HEK293 (cell line): Measurements from ENCODE around the gene GMPR2.

Source experiments
- CTCF ChIA-PET: fragments of 350-600 bp; formaldehyde crosslinking; extraction: SDS; loops from one replicate; lab custom pipeline; 2021; ENCODE audit warnings: antibody characterized with exemption; lab: Yijun Ruan, JAX
- POLR2A ChIA-PET: fragments of 300-600 bp; formaldehyde crosslinking; extraction: SDS; loops from one replicate; lab custom pipeline; 2020; ENCODE audit warnings: antibody characterized with exemption, inconsistent platforms; lab: Yijun Ruan, JAX
- H3K27ac ChIP-seq: fragments of 200-500 bp; sonication (Bioruptor generic); 2 replicates; pipeline ENCODE4 v1.5.1; 2014; ENCODE audit warnings: low read depth, low read length, control low read depth, inconsistent platforms; ENCODE audit errors: extremely low read depth
- H3K36me3 ChIP-seq, 2 experiments: fragments of 200-500 bp in 1 of 2; sonication (Bioruptor generic) in 1 of 2; 1 replicate in 1 of 2; 2 replicates in 1 of 2; pipeline ENCODE4 v1.5.1; 2014 to 2017; ENCODE audit warnings: inconsistent platforms in 2 of 2, low read length in 2 of 2; ENCODE audit not compliant: control insufficient read depth in 2 of 2, insufficient read depth in 1 of 2
- H3K4me1 ChIP-seq: fragments of 200-500 bp; sonication (Bioruptor generic); 2 replicates; pipeline ENCODE4 v1.5.1; 2014; ENCODE audit warnings: mild to moderate bottlenecking, low read length, inconsistent platforms; ENCODE audit not compliant: control insufficient read depth, insufficient read depth
- H3K4me3 ChIP-seq: 2 replicates; pipeline ENCODE4 v1.5.1; 2011; ENCODE audit warnings: low read depth, mild to moderate bottlenecking, control low read depth, low read length, moderate library complexity
- H3K9me3 ChIP-seq: fragments of 200-500 bp; sonication (Bioruptor generic); 2 replicates; pipeline ENCODE4 v1.5.1; 2014; ENCODE audit warnings: low read depth, low read length, inconsistent platforms; ENCODE audit not compliant: control insufficient read depth, insufficient read depth
- HOXA7 ChIP-seq: sonication (generic); formaldehyde crosslinking; IDR thresholded peaks from 2 replicates; pipeline ENCODE4 v1.8.1; 2022; ENCODE audit warnings: missing genetic modification reagents, borderline replicate concordance
- MZF1 ChIP-seq: fragments of 450-650 bp; formaldehyde crosslinking; IDR thresholded peaks from 2 replicates; pipeline ENCODE4 v1.5.1; 2017; ENCODE audit warnings: missing biosample characterization, missing genetic modification characterization, borderline replicate concordance
- OSR2 ChIP-seq: fragments of 450-650 bp; formaldehyde crosslinking; IDR thresholded peaks from 2 replicates; pipeline ENCODE4 v1.5.1; 2016; ENCODE audit warnings: missing biosample characterization, missing genetic modification characterization
- REPIN1 ChIP-seq: fragments of 450-650 bp; formaldehyde crosslinking; IDR thresholded peaks from 2 replicates; pipeline ENCODE4 v1.5.1; 2017; ENCODE audit warnings: missing biosample characterization, missing genetic modification characterization, low read depth
- SALL2 ChIP-seq: fragments of 450-650 bp; formaldehyde crosslinking; IDR thresholded peaks from 2 replicates; pipeline ENCODE4 v1.5.0; 2017; ENCODE audit warnings: missing biosample characterization, mild to moderate bottlenecking, missing genetic modification characterization, borderline replicate concordance
- ZBTB44 ChIP-seq: fragments of 450-650 bp; IDR thresholded peaks from 2 replicates; pipeline ENCODE4 v1.5.1; 2018; ENCODE audit warnings: missing biosample characterization, mild to moderate bottlenecking, missing genetic modification characterization
- ZNF10 ChIP-seq: fragments of 450-650 bp; formaldehyde crosslinking; IDR thresholded peaks from 2 replicates; pipeline ENCODE4 v1.5.1; 2017; ENCODE audit warnings: missing biosample characterization, missing genetic modification characterization
- ZNF146 ChIP-seq: fragments of 450-650 bp; formaldehyde crosslinking; IDR thresholded peaks from 2 replicates; pipeline ENCODE4 v1.5.1; 2016; ENCODE audit warnings: missing biosample characterization, missing genetic modification characterization
- ZNF18 ChIP-seq: fragments of 450-650 bp; formaldehyde crosslinking; IDR thresholded peaks from 2 replicates; pipeline ENCODE4 v1.5.1; 2016; ENCODE audit warnings: missing biosample characterization, missing genetic modification characterization
- ZNF274 ChIP-seq, 2 experiments: fragments of 200-500 bp in 1 of 2; fragments of 450-650 bp in 1 of 2; sonication (Bioruptor generic) in 1 of 2; formaldehyde crosslinking in 1 of 2; IDR thresholded peaks; 2 replicates each; pipeline versions ENCODE4 v1.5.1 to v1.6.1; 2014 to 2016; ENCODE audit warnings: borderline replicate concordance in 1 of 2, inconsistent platforms in 1 of 2, low read length in 1 of 2, missing biosample characterization in 1 of 2, missing genetic modification characterization in 1 of 2
- ZNF280C ChIP-seq: fragments of 450-650 bp; formaldehyde crosslinking; IDR thresholded peaks from 2 replicates; pipeline ENCODE4 v1.5.1; 2016; ENCODE audit warnings: missing biosample characterization, missing genetic modification characterization
- ZNF311 ChIP-seq: fragments of 450-650 bp; formaldehyde crosslinking; IDR thresholded peaks from 2 replicates; pipeline ENCODE4 v1.5.1; 2017; ENCODE audit warnings: missing biosample characterization, missing genetic modification characterization, borderline replicate concordance
- ZNF366 ChIP-seq: fragments of 450-650 bp; formaldehyde crosslinking; conservative IDR thresholded peaks from 2 replicates; pipeline ENCODE4 v1.5.1; 2016; ENCODE audit warnings: missing biosample characterization, missing genetic modification characterization
- ZNF391 ChIP-seq: fragments of 450-650 bp; formaldehyde crosslinking; IDR thresholded peaks from 2 replicates; pipeline ENCODE4 v1.5.1; 2016; ENCODE audit warnings: low read depth, missing biosample characterization, missing genetic modification characterization, borderline replicate concordance
- ZNF473 ChIP-seq: fragments of 450-650 bp; formaldehyde crosslinking; IDR thresholded peaks from 2 replicates; pipeline ENCODE4 v1.5.1; 2017; ENCODE audit warnings: missing biosample characterization, missing genetic modification characterization
- ZNF558 ChIP-seq: fragments of 450-650 bp; formaldehyde crosslinking; IDR thresholded peaks from 2 replicates; pipeline ENCODE4 v1.5.1; 2016; ENCODE audit warnings: missing biosample characterization, missing genetic modification characterization
- ZNF596 ChIP-seq: fragments of 450-650 bp; IDR thresholded peaks from 2 replicates; pipeline ENCODE4 v1.5.0; 2018; ENCODE audit warnings: missing biosample characterization, mild to moderate bottlenecking, missing genetic modification characterization, moderate library complexity
- ZNF677 ChIP-seq: fragments of 450-650 bp; IDR thresholded peaks from 2 replicates; pipeline ENCODE4 v1.5.0; 2018; ENCODE audit warnings: missing biosample characterization, mild to moderate bottlenecking, missing genetic modification characterization, moderate library complexity
- ZNF707 ChIP-seq: fragments of 450-650 bp; formaldehyde crosslinking; IDR thresholded peaks from 2 replicates; pipeline ENCODE4 v1.5.1; 2016; ENCODE audit warnings: missing biosample characterization, missing genetic modification characterization
- ZSCAN4 ChIP-seq: fragments of 450-650 bp; formaldehyde crosslinking; IDR thresholded peaks from 2 replicates; pipeline ENCODE4 v1.5.1; 2017; ENCODE audit warnings: missing biosample characterization, missing genetic modification characterization
- TF ChIP-seq, protein P1 (sequence below): fragments of 450-650 bp; formaldehyde crosslinking; IDR thresholded peaks from 2 replicates; pipeline ENCODE4 v1.5.1; 2016; ENCODE audit warnings: missing biosample characterization, missing genetic modification characterization
- TF ChIP-seq, protein P2 (sequence below): fragments of 450-650 bp; formaldehyde crosslinking; IDR thresholded peaks from 2 replicates; pipeline ENCODE4 v1.5.1; 2016; ENCODE audit warnings: missing biosample characterization, missing genetic modification characterization

Gene GMPR2

GRCh38 chr14:24258119-24258518 lies 25.4 kb downstream of the GMPR2 start:
- TF ChIP-seq ZNF391 (tag by site-specific recombination) (no peak), ZNF18 (tag by site-specific recombination) (no peak), ZNF10 (tag by site-specific recombination) (no peak), ZNF677 (tag by site-specific recombination) (no peak), ZNF280C (tag by site-specific recombination) (no peak), ZNF311 (no peak), ZSCAN4 (tag by site-specific recombination) (no peak), MZF1 (no peak), ZNF274 (IDR thresholded peaks at IDR 0.05; ENCODE audit: low read length) (no peak), ZNF274 (tag by site-specific recombination; IDR thresholded peaks at IDR 0.05; ENCODE audit: borderline replicate concordance) (no peak), ZNF558 (tag by site-specific recombination) (no peak)
- TF ChIP-seq, protein P1, sequence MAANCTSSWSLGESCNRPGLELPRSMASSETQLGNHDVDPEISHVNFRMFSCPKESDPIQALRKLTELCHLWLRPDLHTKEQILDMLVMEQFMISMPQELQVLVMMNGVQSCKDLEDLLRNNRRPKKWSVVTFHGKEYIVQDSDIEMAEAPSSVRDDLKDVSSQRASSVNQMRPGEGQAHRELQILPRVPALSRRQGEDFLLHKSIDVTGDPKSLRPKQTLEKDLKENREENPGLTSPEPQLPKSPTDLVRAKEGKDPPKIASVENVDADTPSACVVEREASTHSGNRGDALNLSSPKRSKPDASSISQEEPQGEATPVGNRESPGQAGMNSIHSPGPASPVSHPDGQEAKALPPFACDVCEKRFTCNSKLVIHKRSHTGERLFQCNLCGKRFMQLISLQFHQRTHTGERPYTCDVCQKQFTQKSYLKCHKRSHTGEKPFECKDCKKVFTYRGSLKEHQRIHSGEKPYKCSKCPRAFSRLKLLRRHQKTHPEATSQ: no peak
- Histone ChIP-seq H3K36me3 (peaks cover 0 to 15% of the 10 kb centered on the region in 2 experiments; a peak in 2 of 3 replicates), H3K27ac (no peak overlapping the region), H3K4me1 (no peaks in the 10 kb centered on the region), H3K4me3 (no peak overlapping the region), H3K9me3 (no peaks in the 10 kb centered on the region)
- ChIA-PET CTCF (interaction anchor here (1.6 kb wide), 1 partner anchor 13 kb away, joined by 3 read pairs; the partner anchor contains the start of gene RABGGTA), POLR2A (interaction anchor here (0.7 kb wide), 1 partner anchor 13 kb away, joined by 3 read pairs; no protein-coding TSS in a partner anchor)

DNA sequence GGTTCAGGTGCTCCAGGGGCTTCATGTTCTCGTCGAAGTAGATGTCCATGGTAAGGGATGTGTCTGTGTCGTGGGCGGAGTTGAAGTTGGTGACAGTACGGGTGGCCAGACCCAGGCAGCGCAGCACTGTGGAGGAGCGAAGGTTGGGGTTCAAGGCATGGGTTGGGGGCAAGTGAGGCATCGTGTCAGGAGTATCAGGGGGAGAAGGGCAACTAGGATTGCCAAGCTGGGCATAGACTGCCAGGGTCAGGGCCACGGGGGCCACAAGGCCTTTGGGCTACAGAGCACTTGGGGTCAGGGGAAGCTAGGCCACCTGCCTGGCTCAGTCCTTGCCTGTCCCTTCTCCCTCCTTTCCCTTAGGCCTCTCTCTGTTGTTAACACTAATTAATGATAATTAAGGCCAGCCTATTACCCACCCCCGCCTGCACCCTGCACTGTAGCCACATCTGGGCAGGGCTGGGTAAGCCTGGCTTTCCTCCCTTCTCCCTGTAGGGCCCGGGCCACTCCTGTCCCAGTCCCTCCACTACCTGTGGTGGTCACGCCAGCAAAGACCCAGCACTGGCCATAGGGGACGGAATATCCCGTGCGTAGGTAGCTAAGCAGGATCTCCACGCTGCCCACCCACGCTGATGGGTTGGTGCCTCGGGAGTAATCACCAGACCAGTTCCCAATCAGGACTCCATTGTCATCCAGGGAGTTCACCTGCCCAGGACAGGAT lies 26.0 kb downstream of the GMPR2 start:
- ChIA-PET POLR2A (interaction anchor here (0.7 kb wide), 1 partner anchor 12 kb away, joined by 3 read pairs; no protein-coding TSS in a partner anchor), CTCF (interaction anchor here (1.6 kb wide), 1 partner anchor 12 kb away, joined by 3 read pairs; the partner anchor contains the start of gene RABGGTA)
- Histone ChIP-seq H3K36me3 (peaks cover 0 to 15% of the 10 kb centered on the region in 2 experiments; a peak in 1 of 3 replicates), H3K9me3 (no peaks in the 10 kb centered on the region), H3K27ac (no peak overlapping the region), H3K4me3 (no peak overlapping the region), H3K4me1 (no peaks in the 10 kb centered on the region)
- TF ChIP-seq ZNF473 (tag by site-specific recombination) (no peak), ZNF366 (tag by site-specific recombination) (no peak), OSR2 (no peak), ZBTB44 (tag by site-specific recombination) (no peak), ZNF707 (no peak), HOXA7 (no peak), SALL2 (no peak), ZNF596 (tag by site-specific recombination) (no peak), ZNF146 (tag by site-specific recombination) (no peak), REPIN1 (tag by site-specific recombination) (no peak)
- TF ChIP-seq, protein P2, sequence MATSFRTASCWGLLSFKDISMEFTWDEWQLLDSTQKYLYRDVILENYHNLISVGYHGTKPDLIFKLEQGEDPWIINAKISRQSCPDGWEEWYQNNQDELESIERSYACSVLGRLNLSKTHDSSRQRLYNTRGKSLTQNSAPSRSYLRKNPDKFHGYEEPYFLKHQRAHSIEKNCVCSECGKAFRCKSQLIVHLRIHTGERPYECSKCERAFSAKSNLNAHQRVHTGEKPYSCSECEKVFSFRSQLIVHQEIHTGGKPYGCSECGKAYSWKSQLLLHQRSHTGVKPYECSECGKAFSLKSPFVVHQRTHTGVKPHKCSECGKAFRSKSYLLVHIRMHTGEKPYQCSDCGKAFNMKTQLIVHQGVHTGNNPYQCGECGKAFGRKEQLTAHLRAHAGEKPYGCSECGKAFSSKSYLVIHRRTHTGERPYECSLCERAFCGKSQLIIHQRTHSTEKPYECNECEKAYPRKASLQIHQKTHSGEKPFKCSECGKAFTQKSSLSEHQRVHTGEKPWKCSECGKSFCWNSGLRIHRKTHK (tag by site-specific recombination): no peak
- TF ChIP-seq, protein P1: no peak
